Activated gamma-delta T cell treated with Interleukin-2 at 50 U/mL for 16 hours (primary cell): ENCODE measurements around the gene ZBTB20.

Experiments
- DNase-seq: peaks from one replicate; pipeline ENCODE4 v3.0.0-alpha.2; 2020

ZBTB20 gene

DNA sequence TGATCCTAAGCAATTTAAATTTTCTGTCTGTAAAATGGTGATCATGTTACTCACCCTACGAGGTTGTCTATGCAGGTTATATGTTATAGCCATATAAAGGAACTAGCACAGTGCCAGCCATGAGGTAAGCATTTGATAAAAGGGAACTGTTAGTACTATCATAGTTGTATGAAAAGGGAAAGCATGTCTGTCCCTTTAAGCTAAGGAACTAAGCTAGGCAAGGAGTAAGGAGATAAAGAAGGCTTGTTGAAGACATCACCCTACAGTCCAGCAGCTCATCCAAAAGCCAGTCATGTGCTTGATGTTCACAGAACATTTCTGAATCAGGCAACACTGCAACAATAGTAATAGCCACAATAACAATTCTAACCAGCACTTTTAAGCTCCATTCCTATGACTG lies 243.9 kb downstream of the ZBTB20 start:
- DNase-seq = no peak

- no peak for DNase-seq
Observed at GRCh38 chr3:114902691-114903101, 244.4 kb downstream of the ZBTB20 start.

GRCh38 chr3:114900908-114901307 lies 246.2 kb downstream of the ZBTB20 start:
- DNase-seq = no peak

GRCh38 chr3:114899186-114899931 lies 247.7 kb downstream of the ZBTB20 start:
- no peak for DNase-seq

DNA sequence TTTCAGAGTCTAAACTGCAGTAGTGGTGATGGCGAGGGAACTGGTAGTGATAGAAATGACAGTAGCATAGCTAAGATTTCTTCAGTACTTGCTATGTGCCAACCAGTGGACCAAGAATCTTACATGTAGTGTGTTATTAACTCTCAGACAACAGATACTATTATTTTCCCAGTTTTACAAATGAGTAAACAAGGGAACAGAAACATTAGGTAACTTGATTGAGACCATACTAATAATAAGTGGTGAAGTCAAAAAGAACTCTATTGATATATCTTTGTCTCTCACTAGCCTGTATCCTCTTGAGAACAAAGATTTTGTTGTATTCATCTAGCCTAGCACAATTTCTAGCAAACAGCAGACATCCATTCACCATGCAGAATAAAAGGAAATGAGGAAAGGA lies 250.1 kb downstream of the ZBTB20 start:
- DNase-seq = no peak

- DNase-seq = no peak
Observed at GRCh38 chr3:114893361-114893760, 253.7 kb downstream of the ZBTB20 start.

- no peak for DNase-seq
Observed at GRCh38 chr3:114892880-114893279, 254.2 kb downstream of the ZBTB20 start.

GRCh38 chr3:114892131-114892879 lies 254.8 kb downstream of the ZBTB20 start:
- no peak for DNase-seq

GRCh38 chr3:114887806-114888205 lies 259.3 kb downstream of the ZBTB20 start:
- DNase-seq = no peak

DNA sequence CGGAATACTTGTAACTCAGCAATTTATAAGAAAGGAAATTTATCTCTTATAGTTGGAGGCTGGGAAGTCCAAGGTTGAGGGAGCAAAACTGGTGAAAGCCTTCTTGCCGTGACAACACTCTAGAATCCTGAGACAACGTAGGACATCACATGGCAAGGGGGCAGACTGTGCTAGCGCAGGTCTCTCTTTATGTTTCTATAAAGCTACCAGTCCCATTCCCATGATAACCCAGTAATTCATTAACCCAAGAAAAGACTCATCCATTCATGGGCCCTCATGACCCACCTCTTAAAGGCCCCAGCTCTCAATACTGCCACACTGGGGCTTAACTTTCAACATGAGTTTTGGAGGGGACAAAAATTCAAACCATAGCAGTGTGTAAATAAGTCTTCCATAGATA lies 260.2 kb downstream of the ZBTB20 start:
- DNase-seq = no peak

- no peak for DNase-seq
Observed at GRCh38 chr3:114884213-114884923, 262.7 kb downstream of the ZBTB20 start.

GRCh38 chr3:114880078-114880477 lies 267.0 kb downstream of the ZBTB20 start:
- no peak for DNase-seq

- no peak for DNase-seq
Observed at GRCh38 chr3:114879059-114880031, 267.7 kb downstream of the ZBTB20 start.

DNA sequence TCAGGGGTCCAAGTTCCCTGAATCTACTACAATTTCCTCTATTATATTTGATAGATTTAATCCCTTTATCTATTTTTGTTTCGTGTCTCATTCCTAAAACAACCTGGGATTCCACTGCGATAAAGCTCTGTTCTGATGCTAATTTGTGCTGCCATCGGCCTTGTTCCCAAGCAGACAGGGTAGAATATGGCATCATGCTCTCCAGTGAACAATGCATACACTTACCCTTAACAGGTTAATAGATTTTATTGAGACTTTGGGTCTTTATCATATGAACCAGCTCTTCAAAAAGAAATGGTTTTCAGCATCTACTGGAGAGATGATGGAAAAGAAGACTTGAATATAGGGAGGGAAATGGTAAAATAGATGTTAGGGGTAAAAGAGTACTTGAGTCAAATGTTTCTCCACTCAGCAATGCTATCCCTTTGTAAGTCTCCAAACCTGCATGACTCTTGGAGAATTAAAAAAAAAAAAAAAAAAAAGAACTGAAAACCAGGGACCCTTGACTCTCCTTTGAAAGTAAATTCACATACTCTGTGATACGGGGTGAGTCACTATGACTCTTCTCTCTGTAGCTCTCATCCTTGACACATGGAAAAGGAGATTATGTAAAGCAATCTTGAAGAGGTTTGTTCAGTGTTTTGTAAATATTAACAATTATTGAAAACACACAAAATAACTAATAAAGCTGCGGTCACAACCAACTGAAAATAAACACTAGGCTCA lies 268.8 kb downstream of the ZBTB20 start:
- no peak for DNase-seq

DNA sequence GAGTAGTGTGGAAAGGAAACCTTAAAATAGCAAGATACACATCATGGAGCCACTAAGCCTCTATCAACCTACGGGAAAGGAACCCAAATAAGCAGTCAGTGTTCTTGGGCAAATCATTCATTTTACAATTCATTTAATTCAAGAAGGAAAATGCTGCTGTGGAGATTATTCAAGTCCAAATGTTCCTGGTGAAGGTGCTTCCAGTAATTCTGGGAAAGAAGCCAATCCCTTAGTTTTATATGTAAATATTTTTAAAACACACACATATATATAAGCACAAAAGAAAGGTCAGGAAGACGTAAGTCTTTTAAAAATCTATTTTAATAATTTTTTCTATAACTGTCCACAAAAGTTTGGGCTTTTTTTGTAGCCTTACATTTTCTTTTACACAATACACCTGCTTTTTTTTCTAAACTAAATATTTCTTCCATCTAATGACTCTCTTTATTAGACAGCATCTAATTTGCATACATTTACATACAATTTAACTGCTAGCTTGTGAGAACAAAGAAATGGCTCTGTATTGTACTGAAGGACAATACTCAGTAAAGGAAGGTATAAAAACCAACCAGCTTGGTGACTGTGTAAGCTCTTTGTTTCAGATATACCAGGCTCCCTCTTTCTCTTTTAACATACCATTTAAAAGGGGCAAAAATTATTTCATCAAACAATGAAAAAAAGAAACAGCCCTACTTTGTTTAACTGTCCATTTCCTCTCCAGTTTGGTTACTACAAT lies 269.5 kb downstream of the ZBTB20 start:
- DNase-seq = no peak

DNA sequence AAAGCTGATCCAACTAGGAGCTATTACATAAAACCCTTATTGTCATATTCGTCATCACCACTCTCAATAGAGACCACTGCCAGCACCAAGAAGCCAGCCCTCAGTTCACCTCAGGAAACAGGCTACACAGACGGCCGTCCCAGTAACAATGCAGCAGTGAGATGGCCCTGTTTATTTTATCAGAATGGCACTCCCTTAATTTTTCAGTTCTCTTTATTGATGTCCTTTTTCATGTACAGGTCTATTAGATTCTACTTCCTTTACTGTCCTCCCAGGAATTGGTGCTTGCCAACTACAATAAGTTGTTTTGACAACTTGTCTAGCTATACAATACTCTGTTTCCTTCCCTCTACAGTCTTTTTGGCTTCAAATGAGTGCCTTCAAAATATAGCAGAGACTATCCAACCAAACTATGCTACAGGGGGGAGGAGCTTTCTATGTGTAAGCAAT lies 272.5 kb downstream of the ZBTB20 start:
- no peak for DNase-seq

GRCh38 chr3:114873591-114873990 lies 273.5 kb downstream of the ZBTB20 start:
- DNase-seq = no peak

DNA sequence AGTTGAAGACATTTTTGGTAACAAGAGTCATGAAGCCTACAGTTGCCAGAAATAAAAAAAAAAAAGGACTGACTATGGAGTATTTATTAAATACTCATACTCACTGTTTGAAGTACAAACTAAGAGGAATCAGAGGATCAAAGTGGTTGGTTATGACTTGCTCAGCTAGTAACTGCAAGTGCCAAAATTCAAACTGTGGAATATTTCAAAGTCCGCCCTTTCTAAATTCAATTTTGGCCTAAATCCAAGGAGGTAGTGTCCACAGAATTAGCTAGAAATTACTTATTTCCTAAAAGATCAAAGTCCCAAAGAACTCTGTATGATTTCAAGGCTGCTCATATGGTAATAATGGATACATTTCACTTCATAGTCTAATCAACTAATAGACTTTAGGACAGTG lies 274.5 kb downstream of the ZBTB20 start:
- DNase-seq = no peak

- DNase-seq = no peak
Observed at GRCh38 chr3:114872050-114872449, 275.0 kb downstream of the ZBTB20 start.

DNA sequence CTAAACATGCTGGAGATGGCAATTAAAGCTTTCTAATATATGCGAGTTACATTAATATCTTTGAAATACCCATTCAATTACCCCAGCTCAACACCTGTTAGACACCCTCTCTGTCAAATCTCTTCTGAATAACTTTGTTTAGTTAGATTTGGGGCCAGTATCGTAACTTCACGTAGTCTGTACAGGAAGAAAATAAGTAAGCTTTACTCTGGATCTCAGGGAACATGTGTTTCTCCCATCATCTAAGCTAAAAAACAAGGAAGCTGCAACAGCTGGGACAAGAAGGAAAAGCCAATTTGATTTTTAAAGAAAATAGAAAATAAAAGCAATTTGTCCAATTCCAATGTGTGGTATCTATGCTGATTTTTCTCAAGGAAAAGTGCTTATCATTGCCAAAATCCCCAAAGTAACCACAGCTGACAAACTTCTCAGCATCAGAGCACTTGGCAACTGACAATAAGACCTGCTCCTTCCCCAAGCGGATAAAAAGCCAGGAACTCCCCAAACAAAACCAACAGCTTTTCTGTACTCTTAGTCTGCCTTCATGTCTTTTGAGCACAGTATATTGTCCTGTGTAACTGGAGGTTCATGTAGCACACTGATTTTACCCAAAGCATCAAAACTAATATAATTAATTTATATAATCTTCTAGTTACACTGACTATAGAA lies 279.1 kb downstream of the ZBTB20 start:
- DNase-seq = no peak
